Fibroblast of lung (primary cell): ENCODE results near the gene AMOT. TPM values are rescaled to one million over a fixed set of nuclear protein-coding genes. Genes with fewer than 3 reads are reported as not detected.

Experiments used
- DNase-seq, 2 donors: peaks; one replicate each; pipeline versions ENCODE4 v3.0.0 to v3.0.0-alpha.2; 2010; ENCODE audit warnings: low read depth in 2 of 2
- H2AFZ ChIP-seq: 2 replicates; pipeline ENCODE4 v1.5.1; 2012; ENCODE audit warnings: low read length, control low read depth, inconsistent platforms
- H3K27ac ChIP-seq: 2 replicates; pipeline ENCODE4 v1.5.1; 2011; ENCODE audit warnings: low read length, control low read depth; ENCODE audit not compliant: insufficient read depth
- H3K27me3 ChIP-seq: 2 replicates; pipeline ENCODE4 v1.5.1; 2011; ENCODE audit warnings: mild to moderate bottlenecking, low read length; ENCODE audit not compliant: control insufficient read depth, insufficient read depth
- H3K36me3 ChIP-seq: 2 replicates; pipeline ENCODE4 v1.5.1; 2011; ENCODE audit warnings: low read length; ENCODE audit not compliant: control insufficient read depth, insufficient read depth
- H3K4me1 ChIP-seq: 2 replicates; pipeline ENCODE4 v1.5.1; 2011; ENCODE audit warnings: low read length; ENCODE audit not compliant: control insufficient read depth, insufficient read depth; ENCODE audit errors: extremely low read depth
- H3K4me2 ChIP-seq: 2 replicates; pipeline ENCODE4 v1.5.1; 2011; ENCODE audit warnings: low read length, control low read depth; ENCODE audit not compliant: insufficient read depth; ENCODE audit errors: extremely low read depth
- H3K4me3 ChIP-seq, 4 experiments: fragments of 200-600 bp in 1 of 4; sonication (generic) in 1 of 4; replicated peaks in 1 of 4; 2 replicates each; pipeline ENCODE4 v1.5.1; 2011 to 2016; ENCODE audit warnings: low read length in 4 of 4, low read depth in 3 of 4, mild to moderate bottlenecking in 3 of 4, control low read depth in 2 of 4, inconsistent platforms in 1 of 4, mixed read lengths in 1 of 4; ENCODE audit not compliant: insufficient read depth in 1 of 4; ENCODE audit errors: control extremely low read depth in 1 of 4
- H3K79me2 ChIP-seq: 2 replicates; pipeline ENCODE4 v1.5.1; 2012; ENCODE audit warnings: mild to moderate bottlenecking, low read length, inconsistent platforms; ENCODE audit not compliant: control insufficient read depth, insufficient read depth
- H3K9ac ChIP-seq: 2 replicates; pipeline ENCODE4 v1.5.1; 2011; ENCODE audit warnings: mild to moderate bottlenecking, low read length, control low read depth; ENCODE audit not compliant: insufficient read depth
- H3K9me3 ChIP-seq: 2 replicates; pipeline ENCODE4 v1.5.1; 2012; ENCODE audit warnings: low read depth, low read length; ENCODE audit not compliant: control insufficient read depth, insufficient read depth
- H4K20me1 ChIP-seq: 2 replicates; pipeline ENCODE4 v1.5.1; 2011; ENCODE audit warnings: low read length; ENCODE audit not compliant: control insufficient read depth, insufficient read depth; ENCODE audit errors: extremely low read depth
- CTCF ChIP-seq, 2 donors: IDR thresholded peaks in 1 of 2; conservative IDR thresholded peaks in 1 of 2; 1 replicate in 1 of 2; 2 replicates in 1 of 2; pipeline ENCODE4 v1.5.1; 2011 to 2012; ENCODE audit warnings: low read length in 2 of 2, control low read depth in 1 of 2, inconsistent platforms in 1 of 2, low read depth in 1 of 2, mild to moderate bottlenecking in 1 of 2
- EZH2 ChIP-seq: IDR thresholded peaks from 2 replicates; pipeline ENCODE4 v1.5.1; 2012; ENCODE audit warnings: low read length, control low read depth, mild to moderate bottlenecking; ENCODE audit errors: missing control alignments
- polyA plus RNA-seq, 2 donors: library from polyadenylated mRNA; depleted of rRNA in 1 of 2; stranded (reverse) in 1 of 2; unstranded in 1 of 2; fragments of >200 nt; gene quantifications; 2 replicates each; pipeline ENCODE4 v1.2.1, GENCODE V29; 2011 to 2012; ENCODE audit warnings: missing spikeins in 1 of 2
- total RNA-seq: library from RNA; depleted of rRNA; stranded (reverse); fragments of >200 nt; gene quantifications from 2 replicates; pipeline ENCODE4 v1.2.1, GENCODE V29; 2014

Gene AMOT
- total and polyA plus RNA-seq, 2 donors (not counting 1 experiment from before 2014, with no cell fraction given), result 6.8 to 7.5 TPM

GRCh38 chrX:112852851-112853250 is 12.2 kb upstream of the AMOT start:
- no peak overlapping the region for H2AFZ ChIP-seq

GRCh38 chrX:112851806-112852205 is 11.2 kb upstream of the AMOT start:
- Histone ChIP-seq H3K9me3 (no peaks in the 10 kb centered on the region), H3K4me2 (no peak overlapping the region), H4K20me1 (no peaks in the 10 kb centered on the region), H3K9ac (no peak overlapping the region), H2AFZ (no peak overlapping the region), H3K36me3 (no peaks in the 10 kb centered on the region), H3K4me3 (no peak overlapping the region), H3K27ac (no peak overlapping the region), H3K27me3 (no peaks in the 10 kb centered on the region), H3K4me1 (no peaks in the 10 kb centered on the region), H3K79me2 (no peaks in the 10 kb centered on the region)
- TF ChIP-seq CTCF (conservative IDR thresholded peaks at IDR 0.05 in 1 of 2, IDR thresholded peaks at IDR 0.05 in 1 of 2; ENCODE audit: low read depth in 1 of 2, low read length in 2 of 2) (no peak), EZH2 (no peak)
- DNase-seq, result peak; percentile 47 to 70

More at GRCh38 chrX:112852851-112853250, 12.2 kb upstream of the AMOT start:
- TF ChIP-seq CTCF (conservative IDR thresholded peaks at IDR 0.05 in 1 of 2, IDR thresholded peaks at IDR 0.05 in 1 of 2; ENCODE audit: low read depth in 1 of 2, low read length in 2 of 2) (no peak), EZH2 (no peak)
- Histone ChIP-seq H3K9me3 (no peaks in the 10 kb centered on the region), H3K4me3 (no peak overlapping the region), H3K36me3 (no peaks in the 10 kb centered on the region), H3K9ac (no peak overlapping the region), H4K20me1 (no peaks in the 10 kb centered on the region), H3K27me3 (no peaks in the 10 kb centered on the region), H3K4me1 (no peaks in the 10 kb centered on the region), H3K79me2 (no peaks in the 10 kb centered on the region), H3K27ac (no peak overlapping the region), H3K4me2 (no peak overlapping the region)
- no peak for DNase-seq

- Histone ChIP-seq H3K36me3 (no peaks in the 10 kb centered on the region), H3K27ac (no peak overlapping the region), H3K9ac (no peak overlapping the region), H3K4me2 (no peak overlapping the region), H4K20me1 (no peaks in the 10 kb centered on the region), H3K27me3 (no peaks in the 10 kb centered on the region), H3K4me3 (no peak overlapping the region), H3K9me3 (no peaks in the 10 kb centered on the region), H3K79me2 (no peaks in the 10 kb centered on the region), H2AFZ (no peak overlapping the region), H3K4me1 (no peaks in the 10 kb centered on the region)
- no peak for TF ChIP-seq EZH2
- TF ChIP-seq CTCF (conservative IDR thresholded peaks at IDR 0.05 in 1 of 2, IDR thresholded peaks at IDR 0.05 in 1 of 2; ENCODE audit: low read depth in 1 of 2, low read length in 2 of 2), result no peak
- no peak for DNase-seq
These were observed 10.6 kb upstream of the AMOT start for GRCh38 chrX:112851161-112851779.
